HuH-7.5 (cell line): ENCODE data around the gene C3orf20.
"Not testable (repeated sequence)": the region's sequence is repeated elsewhere in the genome, so short reads cannot be mapped to it uniquely, and the experiment has no call there.

Experiments used
- DNase-seq: peaks from one replicate; pipeline ENCODE4 v3.0.0; 2011; ENCODE audit warnings: low spot score

The C3orf20 gene

DNA sequence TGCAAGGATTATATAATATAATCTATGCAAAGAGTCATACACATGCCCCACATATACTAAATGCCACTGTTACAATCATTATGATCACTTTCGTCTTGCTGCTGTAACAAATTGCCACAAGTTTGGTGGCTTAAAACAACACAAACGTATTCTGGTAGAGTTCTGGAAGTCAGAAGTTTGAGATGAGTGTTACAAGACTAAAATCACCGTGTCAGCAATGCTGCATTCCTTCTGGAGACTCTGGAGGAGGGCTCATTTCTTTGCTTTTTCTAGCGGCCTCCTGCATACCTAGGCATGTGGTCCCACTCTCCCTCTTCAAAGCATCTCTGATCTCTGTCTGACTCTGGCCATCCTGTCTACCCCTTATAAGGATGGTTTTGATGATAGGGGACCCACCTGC is 24.7 kb upstream of the C3orf20 start:
- no peak for DNase-seq

- DNase-seq, result peak; percentile 85
Measured at GRCh38 chr3:14651440-14652251, 23.3 kb upstream of the C3orf20 start, which contains the start of gene CCDC174. Gene CCDC174, plus strand, starts transcription at chr3:14651762. Its CDS starts 75 bp downstream, at chr3:14651837.

GRCh38 chr3:14652360-14652907 is 22.5 kb upstream of the C3orf20 start:
- not testable (repeated sequence) for DNase-seq

GRCh38 chr3:14657579-14657978 is 17.4 kb upstream of the C3orf20 start:
- DNase-seq, result no peak

DNA sequence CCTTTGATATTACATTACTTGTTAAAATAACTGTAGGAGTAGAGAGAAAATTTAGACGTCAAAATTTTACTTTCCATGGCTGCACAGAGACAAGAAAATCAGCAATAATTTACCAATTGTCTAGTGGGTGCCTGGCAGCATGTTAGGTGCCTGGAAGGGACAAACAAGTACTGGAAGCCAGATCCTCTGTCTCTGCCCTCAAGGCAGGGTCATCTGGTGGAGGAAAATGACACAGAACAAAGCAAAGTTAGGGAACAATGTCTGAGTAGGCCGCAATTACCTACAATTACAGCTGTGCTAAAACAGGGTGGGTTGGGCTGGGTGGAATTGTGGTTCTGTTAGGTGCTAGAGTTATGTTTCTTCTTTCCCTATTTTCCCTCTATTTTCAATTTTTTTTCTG is 16.0 kb upstream of the C3orf20 start:
- no peak for DNase-seq

DNA sequence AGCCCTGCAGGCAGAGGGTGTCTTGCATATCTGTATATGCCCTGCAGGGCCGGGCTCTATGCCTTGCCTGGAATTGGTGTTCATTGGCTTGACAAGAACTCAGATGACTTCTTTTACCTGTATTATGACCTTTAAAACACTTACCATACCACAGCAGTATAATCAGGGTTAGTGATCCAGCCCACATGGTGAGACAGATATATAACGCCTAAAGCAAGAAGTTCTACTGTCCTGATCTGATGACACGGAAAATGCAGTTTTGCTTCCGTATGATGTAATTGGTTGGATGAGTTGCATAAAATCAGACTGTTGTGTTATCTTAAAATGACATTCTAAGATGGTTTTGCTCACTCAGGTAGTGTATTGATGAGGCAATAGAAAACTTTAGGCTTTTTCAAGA is 14.0 kb upstream of the C3orf20 start:
- no peak for DNase-seq

DNA sequence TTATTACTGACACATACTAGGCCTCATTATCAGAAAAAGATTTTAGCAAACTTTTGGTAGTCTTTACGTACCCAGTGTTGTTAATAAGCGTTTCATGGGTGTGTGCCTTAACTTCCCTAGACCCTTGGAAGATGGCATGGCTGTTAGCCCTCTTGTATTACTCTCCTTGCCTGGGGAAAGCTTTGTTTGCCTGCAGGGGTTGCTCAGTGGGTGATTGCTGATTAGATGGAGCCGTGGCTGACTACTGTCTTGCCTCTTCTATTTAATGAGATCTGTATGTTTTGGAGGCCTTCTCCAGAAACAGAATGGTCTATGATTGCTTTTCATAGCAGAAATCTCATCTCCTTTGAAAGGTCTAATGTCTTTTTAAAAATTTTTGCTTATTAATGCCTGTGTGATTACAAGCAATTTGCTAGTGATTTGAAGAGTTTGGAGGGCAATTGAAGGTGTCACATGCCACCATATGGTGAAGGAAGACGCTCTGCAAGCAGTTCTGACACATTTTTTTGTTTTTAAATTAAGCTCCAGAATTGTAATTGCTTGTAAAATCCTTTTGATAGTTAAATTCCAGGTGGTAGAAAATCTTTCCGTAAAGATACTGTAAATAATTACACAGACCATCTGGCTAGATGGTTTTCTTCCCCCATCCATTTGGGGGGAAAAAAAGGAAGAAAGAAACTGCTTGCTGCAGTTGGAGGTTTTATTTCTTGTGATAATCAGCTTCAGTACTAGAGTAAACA is 11.4 kb upstream of the C3orf20 start:
- no peak for DNase-seq

DNA sequence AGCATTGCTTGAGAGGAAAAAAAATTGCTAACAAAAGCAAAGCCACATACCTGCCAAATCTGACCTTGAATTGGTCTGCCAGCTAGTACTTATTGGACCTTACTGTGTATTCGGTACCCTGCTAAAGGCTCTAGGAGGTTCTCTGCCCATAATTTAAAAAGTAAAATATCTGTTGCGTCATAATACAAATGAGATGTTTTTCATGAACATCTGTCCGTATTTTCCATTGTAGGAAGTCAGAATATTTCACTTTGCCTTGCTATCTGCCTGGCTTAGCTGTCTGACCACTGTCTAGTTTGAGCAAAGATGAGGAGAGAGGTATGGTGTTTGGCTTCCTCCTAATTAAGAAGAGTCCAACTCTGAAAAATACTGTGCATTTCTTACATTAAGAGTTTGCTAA is 10.8 kb upstream of the C3orf20 start:
- DNase-seq, result no peak

DNA sequence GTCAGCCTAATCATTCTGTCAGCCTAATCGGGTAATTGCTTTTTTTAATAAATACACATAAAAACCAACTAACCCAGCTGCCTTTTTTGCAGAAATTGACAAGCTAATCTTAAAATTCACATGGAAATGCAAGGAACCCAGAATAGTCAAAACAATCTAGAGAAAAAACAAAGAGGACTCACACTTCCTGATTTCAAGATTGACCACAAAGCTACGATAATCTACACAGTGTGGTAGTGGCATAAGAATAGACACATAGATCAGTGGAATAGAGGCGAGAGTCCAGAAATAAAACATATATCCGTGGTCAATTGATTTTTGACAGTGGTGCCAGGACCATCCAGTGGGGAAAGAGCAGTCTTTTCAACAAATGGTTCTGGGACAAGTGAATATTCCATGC is 2.4 kb upstream of the C3orf20 start:
- no peak for DNase-seq

- DNase-seq, result no peak
Measured at GRCh38 chr3:14676881-14677280, 1.9 kb downstream of the C3orf20 start.

GRCh38 chr3:14678015-14678503 is 3.1 kb downstream of the C3orf20 start:
- DNase-seq, result peak; percentile 29

GRCh38 chr3:14680115-14680514 is 5.2 kb downstream of the C3orf20 start:
- DNase-seq, result no peak

DNA sequence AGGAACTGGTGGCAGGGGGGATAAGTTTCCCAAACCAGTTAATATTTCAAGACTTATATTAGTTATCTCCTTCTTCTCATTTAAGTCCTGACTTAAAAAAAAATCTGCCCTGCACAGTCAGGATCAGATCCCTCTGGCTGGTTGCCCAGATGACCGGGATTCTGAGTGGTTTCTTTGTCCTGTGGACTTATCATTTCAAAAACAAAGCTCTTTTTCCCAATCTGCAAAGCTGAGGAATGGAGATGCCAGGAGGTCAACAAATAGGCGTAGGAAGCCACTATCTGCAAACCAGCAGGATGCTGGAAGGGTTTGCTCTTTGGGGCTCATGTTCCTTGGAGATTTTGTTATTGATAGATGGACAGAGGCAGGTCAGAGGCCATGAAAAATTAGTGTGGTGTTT is 5.8 kb downstream of the C3orf20 start:
- DNase-seq, result no peak

- DNase-seq, result no peak
Measured at GRCh38 chr3:14684447-14684846, 9.5 kb downstream of the C3orf20 start.

DNA sequence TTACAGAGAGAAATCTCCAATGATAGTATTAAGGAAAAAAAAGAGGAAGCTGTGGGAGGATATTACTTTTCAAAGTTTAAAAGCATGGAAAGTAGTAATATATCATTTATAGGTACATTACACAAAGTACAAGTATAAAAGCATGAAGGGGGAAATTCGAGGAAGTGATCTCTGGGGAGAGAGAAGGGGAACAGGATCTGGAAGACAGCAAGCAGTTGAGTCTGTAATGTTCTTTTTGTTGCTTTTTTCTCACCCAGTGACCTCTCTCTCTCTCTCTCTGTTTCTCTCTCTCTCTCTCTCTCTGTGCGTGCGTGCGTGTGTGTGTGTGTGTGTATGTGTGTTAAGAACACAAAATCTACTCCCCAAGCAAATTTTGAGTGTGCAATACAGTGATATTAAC is 10.2 kb downstream of the C3orf20 start:
- DNase-seq, result no peak

DNA sequence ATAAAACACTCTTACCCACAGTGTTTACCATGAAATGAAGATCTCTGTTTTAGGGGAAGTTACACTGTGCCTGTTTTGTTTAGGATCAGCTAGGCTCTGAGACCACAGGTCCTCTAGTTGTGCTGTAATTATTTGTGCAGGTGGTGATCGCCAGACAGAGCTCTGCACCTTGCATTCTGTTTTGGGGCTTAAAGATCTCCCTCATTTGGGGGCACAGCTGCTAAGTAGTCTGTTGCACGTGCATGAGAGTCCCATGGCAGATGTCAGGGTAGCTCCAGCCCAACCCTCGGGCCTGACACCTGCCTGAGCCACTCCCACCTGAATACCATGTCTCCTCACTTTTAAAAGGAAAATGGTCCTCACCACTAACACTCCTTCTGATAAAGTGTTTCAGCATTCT is 12.4 kb downstream of the C3orf20 start:
- DNase-seq, result no peak

DNA sequence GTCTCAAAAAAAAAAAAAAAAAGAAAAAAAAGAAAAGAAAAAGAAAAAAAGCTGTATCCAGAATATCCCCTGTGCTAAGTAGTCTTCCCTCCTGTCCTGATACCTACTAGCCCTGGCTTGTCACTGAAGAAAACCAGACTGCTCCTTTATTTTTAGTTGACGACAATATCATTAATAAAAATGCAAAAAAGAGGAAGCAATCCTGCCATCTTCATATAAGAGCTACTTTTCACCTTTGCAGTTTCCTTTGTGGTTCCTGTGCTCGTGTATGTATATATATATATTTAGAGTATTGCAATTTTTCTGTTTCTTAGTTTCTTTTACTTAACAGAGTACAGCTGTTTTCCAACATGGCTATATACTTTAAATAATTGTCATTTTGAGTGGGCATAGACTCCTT is 13.6 kb downstream of the C3orf20 start:
- no peak for DNase-seq

- no peak for DNase-seq
Measured at GRCh38 chr3:14689247-14689980, 14.5 kb downstream of the C3orf20 start.

- no peak for DNase-seq
Measured at GRCh38 chr3:14691239-14691638, 16.3 kb downstream of the C3orf20 start.

DNA sequence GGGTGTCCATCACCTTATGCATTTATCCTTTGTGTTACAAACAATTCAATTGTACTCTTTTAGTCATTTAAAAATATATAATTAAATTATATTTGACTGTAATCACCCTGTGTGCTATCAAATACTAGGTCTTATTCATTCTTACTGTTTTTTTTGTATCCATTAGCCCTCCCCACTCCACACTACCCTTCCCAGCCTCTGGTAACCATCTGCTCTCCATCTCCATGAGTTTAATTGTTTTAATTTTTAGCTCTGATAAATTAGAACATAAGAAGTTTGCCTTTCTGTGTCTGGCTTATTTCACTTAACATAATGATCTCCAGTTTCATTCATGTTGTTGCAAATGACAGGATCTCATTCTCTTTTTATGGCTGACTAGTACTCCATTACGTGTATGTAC is 16.8 kb downstream of the C3orf20 start:
- DNase-seq, result no peak

DNA sequence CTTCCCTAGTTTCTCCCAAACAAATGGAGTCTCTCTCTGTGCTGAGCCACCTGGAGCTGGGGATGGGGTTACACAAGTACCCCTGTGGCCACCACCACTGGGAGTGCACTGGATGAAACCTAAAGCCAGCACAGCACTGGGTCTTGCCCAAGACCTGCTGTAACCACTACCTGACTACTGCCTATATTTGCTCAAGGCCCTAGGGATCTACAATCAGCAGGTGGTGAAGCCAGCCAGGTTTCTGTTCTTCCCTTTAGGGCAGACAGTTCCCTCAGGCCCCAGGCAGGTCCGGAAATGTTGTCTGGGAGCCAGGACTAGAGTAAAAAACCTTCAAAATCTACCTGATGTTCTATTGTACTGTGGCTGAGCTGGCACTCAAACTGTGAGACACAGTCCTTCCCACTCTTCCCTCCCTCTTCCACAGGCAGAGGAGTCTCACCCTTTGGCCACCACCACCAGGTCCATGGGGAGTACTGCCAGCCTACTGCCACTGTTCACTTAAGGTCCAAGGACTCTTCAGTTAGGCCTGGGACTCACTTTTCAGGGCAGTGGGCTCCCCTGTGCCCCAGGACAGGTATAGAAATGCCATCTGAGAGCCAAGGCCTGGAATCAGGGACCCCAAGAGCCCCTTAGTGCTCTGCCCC is 23.8 kb downstream of the C3orf20 start:
- no peak for DNase-seq

DNA sequence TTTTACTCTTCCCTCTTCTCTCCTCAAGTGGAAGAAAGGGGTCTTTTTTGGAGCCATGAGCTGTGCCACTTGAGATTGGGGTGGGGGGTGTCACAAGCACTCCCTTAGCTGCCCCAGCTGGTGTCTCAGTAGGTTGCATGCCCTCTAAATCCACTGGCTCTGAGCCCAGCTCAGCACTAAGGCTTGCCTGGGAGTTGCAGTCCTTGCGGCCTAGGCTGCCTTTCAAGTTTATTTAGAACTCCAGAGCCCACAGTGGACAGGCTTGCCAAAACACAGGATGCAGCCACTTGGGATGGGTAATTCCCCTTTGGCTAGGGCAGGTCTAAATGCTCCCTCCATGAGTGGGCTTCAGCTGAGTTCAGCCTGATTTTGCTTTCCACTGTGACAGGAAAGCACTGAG is 24.7 kb downstream of the C3orf20 start:
- DNase-seq, result no peak
